Measurements from ENCODE around the gene ADAM21.
"Not testable (repeated sequence)": the region's sequence is repeated elsewhere in the genome, so short reads cannot be mapped to it uniquely, and the experiment has no call there.

The ADAM21 gene

DNA sequence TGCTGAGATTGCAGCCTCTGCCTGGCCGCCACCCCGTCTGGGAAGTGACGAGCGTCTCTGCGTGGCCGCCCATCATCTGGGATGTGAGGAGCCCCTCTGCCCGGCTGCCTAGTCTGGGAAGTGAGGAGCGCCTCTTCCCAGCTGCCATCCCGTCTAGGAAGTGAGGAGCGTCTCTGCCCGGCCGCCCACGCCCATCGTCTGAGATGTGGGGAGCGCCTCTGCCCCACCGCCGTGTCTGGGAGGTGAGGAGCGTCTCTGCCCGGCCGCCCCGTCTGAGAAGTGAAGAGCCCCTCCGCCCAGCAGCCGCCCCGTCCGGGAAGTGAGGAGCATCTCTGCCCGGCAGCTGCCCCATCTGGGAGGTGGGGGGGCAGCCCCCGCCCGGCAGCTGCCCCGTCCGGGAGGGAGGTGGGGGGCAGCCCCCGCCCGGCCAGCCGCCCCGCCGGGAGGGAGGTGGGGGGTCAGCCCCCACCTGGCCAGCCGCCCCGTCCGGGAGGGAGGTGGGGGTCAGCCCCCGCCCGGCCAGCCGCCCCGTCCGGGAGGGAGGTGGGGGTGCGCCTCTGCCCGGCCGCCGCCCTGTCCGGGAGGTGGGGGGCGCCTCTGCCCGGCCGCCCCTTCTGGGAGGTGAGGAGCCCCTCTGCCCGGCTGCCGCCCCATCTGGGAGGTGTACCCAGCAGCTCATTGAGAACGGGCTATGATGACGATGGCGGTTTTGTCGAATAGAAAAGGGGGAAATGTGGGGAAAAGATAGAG lies 25.6 kb downstream of the ADAM21 start:
- not testable (repeated sequence) for DNase-seq

DNA sequence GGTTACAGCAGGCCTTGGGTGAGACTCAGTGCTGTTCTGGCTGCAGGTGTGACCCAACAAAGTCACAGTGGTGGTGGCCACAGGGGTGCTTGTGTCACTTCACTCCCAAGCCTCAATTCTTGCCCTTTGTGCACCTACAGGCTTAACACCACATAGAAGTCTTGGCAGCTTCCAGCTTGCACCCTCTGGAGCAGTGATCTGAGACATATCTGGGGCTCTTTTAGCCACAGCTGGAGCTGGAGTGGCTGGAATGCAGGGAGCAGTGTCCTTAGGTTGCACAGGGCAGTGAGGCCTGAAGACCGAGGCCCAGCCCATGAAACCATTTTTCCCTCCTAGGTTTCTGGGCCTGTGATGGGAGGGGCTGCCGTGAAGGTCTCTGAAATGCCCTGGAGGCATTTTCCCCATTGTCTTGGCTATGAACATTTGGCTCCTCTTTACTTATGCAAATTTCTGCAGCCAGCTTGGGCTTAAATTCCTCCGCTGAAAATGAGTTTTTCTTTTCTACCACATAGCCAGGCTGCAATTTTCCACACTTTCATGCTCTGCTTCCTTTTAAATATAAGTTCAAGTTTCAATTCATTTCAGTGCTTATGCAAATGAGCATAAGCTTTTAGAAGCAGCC lies 37.7 kb downstream of the ADAM21 start:
- no peak for DNase-seq

DNA sequence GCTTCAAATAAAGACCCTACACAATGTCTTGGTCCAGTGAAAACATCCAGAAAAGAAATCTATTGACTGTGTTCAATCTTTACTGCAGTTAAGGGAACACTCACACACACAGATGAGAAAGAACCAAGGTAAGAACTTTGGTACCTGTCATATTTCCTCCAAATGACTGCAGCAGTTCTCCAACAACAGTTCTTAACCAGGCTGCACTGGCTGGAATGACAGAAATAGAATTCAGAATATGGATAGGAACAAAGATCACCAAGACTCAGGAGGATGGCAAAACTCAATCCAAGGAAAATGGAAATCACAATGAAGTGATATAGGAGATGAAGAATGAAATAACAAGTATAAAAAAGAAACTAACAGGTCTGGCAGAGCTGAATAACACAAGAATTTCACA lies 46.2 kb downstream of the ADAM21 start:
- no peak for DNase-seq

Measured in islet precursor cell (in vitro differentiated cells).